Raji (cell line): Measurements from ENCODE around the gene TENT5C.

Source experiments
- POLR2A ChIP-seq: IDR thresholded peaks from 2 replicates; pipeline ENCODE4 v1.6.1; 2011; ENCODE audit warnings: low read depth, low read length, control low read depth; ENCODE audit not compliant: insufficient read depth

TENT5C gene

GRCh38 chr1:117605774-117606648 lies at the start of gene TENT5C:
Gene TENT5C, plus strand, starts transcription at chr1:117606048. Its CDS starts 16,821 bp downstream, at chr1:117622869.
- peak; percentile 66 for TF ChIP-seq POLR2A

- TF ChIP-seq POLR2A: no peak
These were observed 49.5 kb upstream of the TENT5C start for GRCh38 chr1:117556341-117556740.

GRCh38 chr1:117556976-117557375 lies 48.9 kb upstream of the TENT5C start:
- TF ChIP-seq POLR2A: no peak

GRCh38 chr1:117559139-117559538 lies 46.7 kb upstream of the TENT5C start:
- no peak for TF ChIP-seq POLR2A

- no peak for TF ChIP-seq POLR2A
These were observed 45.9 kb upstream of the TENT5C start for GRCh38 chr1:117559985-117560384.

- TF ChIP-seq POLR2A: no peak
These were observed 44.8 kb upstream of the TENT5C start for GRCh38 chr1:117561071-117561470.

GRCh38 chr1:117561551-117561950 lies 44.3 kb upstream of the TENT5C start:
- no peak for TF ChIP-seq POLR2A

GRCh38 chr1:117562581-117563491 lies 43.0 kb upstream of the TENT5C start:
- no peak for TF ChIP-seq POLR2A

- TF ChIP-seq POLR2A: no peak
These were observed 42.4 kb upstream of the TENT5C start for GRCh38 chr1:117563492-117563875.

GRCh38 chr1:117564227-117565075 lies 41.4 kb upstream of the TENT5C start:
- no peak for TF ChIP-seq POLR2A

- no peak for TF ChIP-seq POLR2A
These were observed 40.7 kb upstream of the TENT5C start for GRCh38 chr1:117565076-117565556.

- TF ChIP-seq POLR2A: no peak
These were observed 39.9 kb upstream of the TENT5C start for GRCh38 chr1:117565745-117566455.

- no peak for TF ChIP-seq POLR2A
These were observed 39.3 kb upstream of the TENT5C start for GRCh38 chr1:117566556-117566955.

- no peak for TF ChIP-seq POLR2A
These were observed 38.4 kb upstream of the TENT5C start for GRCh38 chr1:117567435-117567834.

GRCh38 chr1:117567976-117568375 lies 37.9 kb upstream of the TENT5C start:
- TF ChIP-seq POLR2A: no peak

- TF ChIP-seq POLR2A: no peak
These were observed 36.8 kb upstream of the TENT5C start for GRCh38 chr1:117568999-117569398.
